ENCODE data around the gene CCNL1. TPM values are rescaled to one million over a fixed set of nuclear protein-coding genes. Genes with fewer than 3 reads are reported as not detected.

The CCNL1 gene
- polyA plus RNA-seq, 1 experiment: 145 TPM

- no peaks in the 10 kb centered on the region for H3K27me3 ChIP-seq (ENCODE audit: control insufficient read depth, insufficient read depth, low read length)
- DNase-seq (ENCODE audit: low read depth, low spot score): no peak
- ChIA-PET CTCF (interaction anchor here (1.3 kb wide), 1 partner anchor 35 kb away, joined by 4 read pairs; no protein-coding TSS in a partner anchor), POLR2A (interaction anchor here (1.2 to 2.1 kb wide), 2 partner anchors 13 to 20 kb away, joined by 3 to 8 read pairs; no protein-coding TSS in a partner anchor)
- H3K4me3 ChIP-seq (ENCODE audit: low read depth, low read length): no peak overlapping the region
- TF ChIP-seq, protein P1, sequence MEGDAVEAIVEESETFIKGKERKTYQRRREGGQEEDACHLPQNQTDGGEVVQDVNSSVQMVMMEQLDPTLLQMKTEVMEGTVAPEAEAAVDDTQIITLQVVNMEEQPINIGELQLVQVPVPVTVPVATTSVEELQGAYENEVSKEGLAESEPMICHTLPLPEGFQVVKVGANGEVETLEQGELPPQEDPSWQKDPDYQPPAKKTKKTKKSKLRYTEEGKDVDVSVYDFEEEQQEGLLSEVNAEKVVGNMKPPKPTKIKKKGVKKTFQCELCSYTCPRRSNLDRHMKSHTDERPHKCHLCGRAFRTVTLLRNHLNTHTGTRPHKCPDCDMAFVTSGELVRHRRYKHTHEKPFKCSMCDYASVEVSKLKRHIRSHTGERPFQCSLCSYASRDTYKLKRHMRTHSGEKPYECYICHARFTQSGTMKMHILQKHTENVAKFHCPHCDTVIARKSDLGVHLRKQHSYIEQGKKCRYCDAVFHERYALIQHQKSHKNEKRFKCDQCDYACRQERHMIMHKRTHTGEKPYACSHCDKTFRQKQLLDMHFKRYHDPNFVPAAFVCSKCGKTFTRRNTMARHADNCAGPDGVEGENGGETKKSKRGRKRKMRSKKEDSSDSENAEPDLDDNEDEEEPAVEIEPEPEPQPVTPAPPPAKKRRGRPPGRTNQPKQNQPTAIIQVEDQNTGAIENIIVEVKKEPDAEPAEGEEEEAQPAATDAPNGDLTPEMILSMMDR (IDR thresholded peaks at IDR 0.05; ENCODE audit: low read depth, low read length): no peak
- no peaks in the 10 kb centered on the region for H3K9me3 ChIP-seq (ENCODE audit: control insufficient read depth, insufficient read depth, low read length)
- no peak overlapping the region for H3K27ac ChIP-seq (ENCODE audit: low read depth, low read length)
Measured at GRCh38 chr3:157102098-157102497, 57.8 kb downstream of the CCNL1 start.

GRCh38 chr3:157101486-157101885 is 58.5 kb downstream of the CCNL1 start:
- Histone ChIP-seq H3K27me3 (ENCODE audit: control insufficient read depth, insufficient read depth, low read length) (no peaks in the 10 kb centered on the region), H3K9me3 (ENCODE audit: control insufficient read depth, insufficient read depth, low read length) (no peaks in the 10 kb centered on the region), H3K4me3 (ENCODE audit: low read depth, low read length) (no peak overlapping the region), H3K27ac (ENCODE audit: low read depth, low read length) (no peak overlapping the region)
- no peak for DNase-seq (ENCODE audit: low read depth, low spot score)
- ChIA-PET POLR2A (interaction anchor here (1.2 to 2.1 kb wide), 2 partner anchors 12 to 21 kb away, joined by 3 to 8 read pairs; no protein-coding TSS in a partner anchor), CTCF (interaction anchor here (0.6 to 1.3 kb wide), 2 partner anchors 36 to 426 kb away, joined by 3 to 4 read pairs; no protein-coding TSS in a partner anchor)
- TF ChIP-seq, protein P1 (IDR thresholded peaks at IDR 0.05; ENCODE audit: low read depth, low read length): no peak

GRCh38 chr3:157100608-157101396 is 59.1 kb downstream of the CCNL1 start:
- Histone ChIP-seq H3K27me3 (ENCODE audit: control insufficient read depth, insufficient read depth, low read length) (no peaks in the 10 kb centered on the region), H3K9me3 (ENCODE audit: control insufficient read depth, insufficient read depth, low read length) (no peaks in the 10 kb centered on the region), H3K4me3 (ENCODE audit: low read depth, low read length) (no peak overlapping the region), H3K27ac (ENCODE audit: low read depth, low read length) (no peak overlapping the region)
- DNase-seq (ENCODE audit: low read depth, low spot score): no peak
- CTCF ChIA-PET: interaction anchor here (0.6 to 3.2 kb wide), 4 partner anchors 10 to 425 kb away, joined by 3 to 18 read pairs (median 8); no protein-coding TSS in a partner anchor
- POLR2A ChIA-PET: interaction anchor here (1.2 to 3.7 kb wide), 4 partner anchors 12 to 21 kb away, joined by 3 to 25 read pairs (median 8); no protein-coding TSS in a partner anchor
- TF ChIP-seq, protein P1 (IDR thresholded peaks at IDR 0.05; ENCODE audit: low read depth, low read length): no peak

GRCh38 chr3:157100096-157100477 is 59.9 kb downstream of the CCNL1 start:
- DNase-seq (ENCODE audit: low read depth, low spot score): no peak
- POLR2A ChIA-PET: interaction anchor here (2.4 to 3.7 kb wide), 2 partner anchors 11 to 22 kb away, joined by 8 to 25 read pairs; no protein-coding TSS in a partner anchor
- TF ChIP-seq, protein P1 (IDR thresholded peaks at IDR 0.05; ENCODE audit: low read depth, low read length): no peak

More at GRCh38 chr3:157100096-157100477, 59.9 kb downstream of the CCNL1 start:
- no peaks in the 10 kb centered on the region for H3K27me3 ChIP-seq (ENCODE audit: control insufficient read depth, insufficient read depth, low read length)
- no peak overlapping the region for H3K4me3 ChIP-seq (ENCODE audit: low read depth, low read length)
- CTCF ChIA-PET: interaction anchor here (1.3 to 3.2 kb wide), 3 partner anchors 9 to 38 kb away, joined by 3 to 18 read pairs (median 14); no protein-coding TSS in a partner anchor
- no peaks in the 10 kb centered on the region for H3K9me3 ChIP-seq (ENCODE audit: control insufficient read depth, insufficient read depth, low read length)
- H3K27ac ChIP-seq (ENCODE audit: low read depth, low read length): no peak overlapping the region
